GM20000 (cell line): ENCODE data around the gene ZNF385C.
"Not testable (repeated sequence)": the region's sequence is repeated elsewhere in the genome, so short reads cannot be mapped to it uniquely, and the experiment has no call there.

Experiments used
- DNase-seq: peaks from one replicate; pipeline ENCODE4 v3.0.0; 2012; ENCODE audit warnings: low spot score
- CTCF ChIP-seq: IDR thresholded peaks from 2 replicates; pipeline ENCODE4 v1.5.1; 2012; ENCODE audit warnings: mild to moderate bottlenecking, control low read depth; ENCODE audit errors: extremely low read depth, missing control alignments

The ZNF385C gene

GRCh38 chr17:42097691-42098631 lies at the start of gene ZNF385C:
Gene ZNF385C, minus strand, starts transcription at chr17:42098473. Its CDS starts 35,417 bp downstream, at chr17:42063056.
- DNase-seq = peak; percentile 71
- no peak for TF ChIP-seq CTCF

GRCh38 chr17:42146911-42147607 lies 48.8 kb upstream of the ZNF385C start:
- no peak for TF ChIP-seq CTCF

GRCh38 chr17:42143138-42143537 lies 44.9 kb upstream of the ZNF385C start:
- DNase-seq = not testable (repeated sequence)

More at GRCh38 chr17:42146911-42147607, 48.8 kb upstream of the ZNF385C start:
- no peak for DNase-seq

- no peak for TF ChIP-seq CTCF
- no peak for DNase-seq
Observed at GRCh38 chr17:42142371-42142896, 44.2 kb upstream of the ZNF385C start.

- no peak for TF ChIP-seq CTCF
Observed at GRCh38 chr17:42141382-42141781, 43.1 kb upstream of the ZNF385C start.

GRCh38 chr17:42140690-42141089 lies 42.4 kb upstream of the ZNF385C start:
- not testable (repeated sequence) for DNase-seq

More at GRCh38 chr17:42141382-42141781, 43.1 kb upstream of the ZNF385C start:
- no peak for DNase-seq

- no peak for DNase-seq
- no peak for TF ChIP-seq CTCF
Observed at GRCh38 chr17:42138749-42139492, 40.6 kb upstream of the ZNF385C start.

GRCh38 chr17:42136654-42137051 lies 38.4 kb upstream of the ZNF385C start:
- TF ChIP-seq CTCF = no peak
- DNase-seq = no peak
